ENCODE data around the gene NOB1. TPM values are rescaled to one million over a fixed set of nuclear protein-coding genes. Genes with fewer than 3 reads are reported as not detected.

NOB1 gene
- total RNA-seq, 4 donors from 2014 or later = 23.4 to 31.4 (median 27.1) TPM

DNA sequence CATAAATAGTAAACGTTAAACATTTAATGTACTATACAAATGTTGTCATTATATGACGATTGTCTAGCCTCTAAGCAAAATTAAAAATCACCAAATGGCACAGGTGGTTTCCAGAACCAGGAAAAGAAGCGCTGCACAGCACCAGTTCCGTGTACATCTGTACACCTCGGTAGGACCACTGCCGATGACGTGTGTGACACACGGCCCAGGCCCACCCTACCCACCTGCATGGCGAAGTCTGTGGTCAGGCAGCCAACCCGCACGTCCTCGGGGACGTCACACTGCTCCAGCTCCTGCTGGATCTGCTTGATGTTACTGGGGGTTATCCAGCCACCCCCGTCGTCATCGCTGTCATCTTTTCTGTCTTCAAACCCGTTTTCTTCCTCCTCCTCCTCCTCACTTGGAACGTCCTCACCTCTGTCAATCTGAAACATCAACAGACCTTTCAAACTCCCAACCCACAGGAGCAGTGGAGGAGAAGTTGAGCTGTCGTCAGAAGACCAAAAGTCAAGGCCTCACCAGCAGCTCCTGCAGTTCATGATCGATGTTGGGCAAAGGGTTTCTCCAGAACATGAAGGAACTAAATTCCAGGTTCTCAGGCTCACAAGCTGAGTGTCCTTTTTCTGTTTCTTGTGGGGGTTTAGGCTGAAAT, 5.9 kb downstream of the NOB1 start:
- no peak overlapping the region for H3K27ac ChIP-seq
- H3K4me1 ChIP-seq = peaks cover 0 to 16% (median 5%) of the 10 kb centered on the region in 3 donors
- H3K27me3 ChIP-seq = no peaks in the 10 kb centered on the region
- no peak for ATAC-seq
- H3K36me3 ChIP-seq = peaks cover 0 to 83% of the 10 kb centered on the region in 2 donors
- WGBS, 2 donors (ENCODE audit: low coverage in 1 of 2) = 81 to 88% methylated on average over 7 to 20 of the region's 20 CpGs
- no peaks in the 10 kb centered on the region for H3K9me3 ChIP-seq
- TF ChIP-seq EP300 (IDR thresholded peaks at IDR 0.05) (no peak), POLR2AphosphoS5 (IDR thresholded peaks at IDR 0.05) (no peak), POLR2A (IDR thresholded peaks at IDR 0.05) (no peak)
- TF ChIP-seq, protein P1, sequence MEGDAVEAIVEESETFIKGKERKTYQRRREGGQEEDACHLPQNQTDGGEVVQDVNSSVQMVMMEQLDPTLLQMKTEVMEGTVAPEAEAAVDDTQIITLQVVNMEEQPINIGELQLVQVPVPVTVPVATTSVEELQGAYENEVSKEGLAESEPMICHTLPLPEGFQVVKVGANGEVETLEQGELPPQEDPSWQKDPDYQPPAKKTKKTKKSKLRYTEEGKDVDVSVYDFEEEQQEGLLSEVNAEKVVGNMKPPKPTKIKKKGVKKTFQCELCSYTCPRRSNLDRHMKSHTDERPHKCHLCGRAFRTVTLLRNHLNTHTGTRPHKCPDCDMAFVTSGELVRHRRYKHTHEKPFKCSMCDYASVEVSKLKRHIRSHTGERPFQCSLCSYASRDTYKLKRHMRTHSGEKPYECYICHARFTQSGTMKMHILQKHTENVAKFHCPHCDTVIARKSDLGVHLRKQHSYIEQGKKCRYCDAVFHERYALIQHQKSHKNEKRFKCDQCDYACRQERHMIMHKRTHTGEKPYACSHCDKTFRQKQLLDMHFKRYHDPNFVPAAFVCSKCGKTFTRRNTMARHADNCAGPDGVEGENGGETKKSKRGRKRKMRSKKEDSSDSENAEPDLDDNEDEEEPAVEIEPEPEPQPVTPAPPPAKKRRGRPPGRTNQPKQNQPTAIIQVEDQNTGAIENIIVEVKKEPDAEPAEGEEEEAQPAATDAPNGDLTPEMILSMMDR (IDR thresholded peaks at IDR 0.05) = no peak
- no peak overlapping the region for H3K4me3 ChIP-seq

DNA sequence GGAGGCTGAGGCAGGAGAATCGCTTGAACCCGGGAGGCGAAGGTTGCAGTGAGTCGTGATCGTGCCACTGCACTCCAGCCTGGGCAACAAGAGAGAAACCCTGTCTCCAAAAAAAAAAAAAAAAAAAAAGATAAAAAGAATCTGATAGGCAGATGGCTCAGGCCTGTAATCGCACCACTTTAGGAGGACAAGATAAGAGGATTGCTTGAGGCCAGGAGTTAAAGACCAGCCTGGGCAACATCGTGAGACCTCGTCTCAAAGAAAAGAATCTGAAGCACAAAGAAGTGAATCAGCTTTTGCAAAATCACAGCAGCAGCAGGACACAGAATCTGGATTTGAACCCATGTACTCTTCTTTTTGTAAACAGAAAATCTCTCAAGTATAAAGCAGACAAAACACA, 7.6 kb downstream of the NOB1 start:
- Histone ChIP-seq H3K4me3 (no peak overlapping the region), H3K4me1 (peaks cover 0 to under 1% (median 0%) of the 10 kb centered on the region in 3 donors), H3K36me3 (peaks cover 0 to 100% of the 10 kb centered on the region in 2 donors), H3K27me3 (no peaks in the 10 kb centered on the region), H3K27ac (no peak overlapping the region), H3K9me3 (no peaks in the 10 kb centered on the region)
- no peak for TF ChIP-seq POLR2AphosphoS5 (IDR thresholded peaks at IDR 0.05)
- TF ChIP-seq POLR2A (IDR thresholded peaks at IDR 0.05) = no peak
- no peak for TF ChIP-seq EP300 (IDR thresholded peaks at IDR 0.05)
- TF ChIP-seq, protein P1 (IDR thresholded peaks at IDR 0.05) = no peak
- ATAC-seq = no peak
- WGBS, 2 donors (ENCODE audit: low coverage in 1 of 2) = 75 to 80% methylated on average over 3 to 7 of the region's 8 CpGs

DNA sequence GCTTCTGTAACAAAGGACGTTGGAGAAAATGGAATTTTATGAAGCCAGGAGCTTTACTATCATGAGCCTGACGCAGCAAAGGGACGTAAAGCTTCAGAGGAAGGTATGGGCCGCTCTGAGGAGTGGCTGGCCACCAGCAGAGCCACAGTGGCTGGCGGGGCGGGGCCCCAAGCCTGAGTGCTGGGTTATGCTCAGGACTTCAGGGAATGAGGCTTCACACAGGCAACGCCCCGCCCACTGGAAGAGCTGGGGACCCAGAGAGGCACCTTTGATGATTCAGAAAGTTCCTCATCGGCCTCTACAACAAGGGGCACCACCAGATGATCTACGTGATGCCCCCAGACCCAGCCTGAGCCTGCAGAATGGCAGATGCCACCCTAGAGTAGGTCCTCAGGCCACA, 8.8 kb downstream of the NOB1 start:
- Histone ChIP-seq H3K4me1 (peaks cover 0 to 12% (median 0%) of the 10 kb centered on the region in 3 donors), H3K4me3 (no peak overlapping the region), H3K27me3 (no peaks in the 10 kb centered on the region), H3K36me3 (peaks cover 0 to 100% of the 10 kb centered on the region in 2 donors), H3K27ac (no peak overlapping the region), H3K9me3 (no peaks in the 10 kb centered on the region)
- no peak for ATAC-seq
- TF ChIP-seq EP300 (IDR thresholded peaks at IDR 0.05) (no peak), POLR2A (IDR thresholded peaks at IDR 0.05) (no peak), POLR2AphosphoS5 (IDR thresholded peaks at IDR 0.05) (no peak)
- TF ChIP-seq, protein P1 (IDR thresholded peaks at IDR 0.05) = no peak
- WGBS, 2 donors (ENCODE audit: low coverage in 1 of 2) = 80 to 83% methylated on average over 5 to 6 of the region's 10 CpGs

DNA sequence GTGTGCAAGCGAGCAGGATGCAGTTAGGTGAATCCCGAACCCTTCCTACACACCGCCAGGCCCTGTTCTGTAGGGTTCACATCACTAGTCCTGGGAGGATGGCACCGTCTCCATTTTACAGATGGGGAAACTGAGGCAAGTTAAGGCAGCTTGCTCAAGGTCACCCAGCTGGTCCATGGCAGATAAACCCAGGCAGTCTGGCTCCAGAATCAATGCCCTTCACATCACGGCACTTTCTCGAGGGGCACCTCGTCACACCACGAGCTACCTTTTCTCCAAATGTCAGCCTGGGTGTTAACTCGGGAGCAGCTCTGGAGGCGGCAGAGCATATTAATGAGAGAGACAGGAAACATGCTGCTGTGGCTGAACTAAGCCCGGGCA, 9.5 kb downstream of the NOB1 start:
- WGBS, 2 donors (ENCODE audit: low coverage in 1 of 2) = 92% methylated on average over 4 of the region's 11 CpGs; no CpG with 5 or more reads in 1 of the 2 donors
- peaks cover 0 to 13% (median 0%) of the 10 kb centered on the region in 3 donors for H3K4me1 ChIP-seq
- H3K9me3 ChIP-seq = no peaks in the 10 kb centered on the region
- TF ChIP-seq POLR2A (IDR thresholded peaks at IDR 0.05) (no peak), EP300 (IDR thresholded peaks at IDR 0.05) (no peak), POLR2AphosphoS5 (IDR thresholded peaks at IDR 0.05) (no peak)
- TF ChIP-seq, protein P1 (IDR thresholded peaks at IDR 0.05) = no peak
- H3K27ac ChIP-seq = no peak overlapping the region
- no peaks in the 10 kb centered on the region for H3K27me3 ChIP-seq
- H3K4me3 ChIP-seq = no peak overlapping the region
- peaks cover 0 to 100% of the 10 kb centered on the region in 2 donors for H3K36me3 ChIP-seq
- ATAC-seq = no peak
